HG03039 (cell line): ENCODE data around the gene TMEM121.

Experiments used
- ATAC-seq: cut with Tn5 transposase; IDR thresholded peaks from one replicate; pipeline ENCODE4 v1.9.1; 2021; ENCODE audit warnings: mild to moderate bottlenecking, moderate library complexity; ENCODE audit not compliant: unreplicated experiment

Gene TMEM121

GRCh38 chr14:105525861-105526775, at the start of gene TMEM121:
TMEM121 (plus strand) TSS chr14:105526583; CDS start chr14:105528835, 2,252 bp downstream.
- no peak for ATAC-seq

GRCh38 chr14:105476831-105477659, 49.3 kb upstream of the TMEM121 start:
- ATAC-seq: no peak

GRCh38 chr14:105477660-105478397, 48.6 kb upstream of the TMEM121 start:
- no peak for ATAC-seq

DNA sequence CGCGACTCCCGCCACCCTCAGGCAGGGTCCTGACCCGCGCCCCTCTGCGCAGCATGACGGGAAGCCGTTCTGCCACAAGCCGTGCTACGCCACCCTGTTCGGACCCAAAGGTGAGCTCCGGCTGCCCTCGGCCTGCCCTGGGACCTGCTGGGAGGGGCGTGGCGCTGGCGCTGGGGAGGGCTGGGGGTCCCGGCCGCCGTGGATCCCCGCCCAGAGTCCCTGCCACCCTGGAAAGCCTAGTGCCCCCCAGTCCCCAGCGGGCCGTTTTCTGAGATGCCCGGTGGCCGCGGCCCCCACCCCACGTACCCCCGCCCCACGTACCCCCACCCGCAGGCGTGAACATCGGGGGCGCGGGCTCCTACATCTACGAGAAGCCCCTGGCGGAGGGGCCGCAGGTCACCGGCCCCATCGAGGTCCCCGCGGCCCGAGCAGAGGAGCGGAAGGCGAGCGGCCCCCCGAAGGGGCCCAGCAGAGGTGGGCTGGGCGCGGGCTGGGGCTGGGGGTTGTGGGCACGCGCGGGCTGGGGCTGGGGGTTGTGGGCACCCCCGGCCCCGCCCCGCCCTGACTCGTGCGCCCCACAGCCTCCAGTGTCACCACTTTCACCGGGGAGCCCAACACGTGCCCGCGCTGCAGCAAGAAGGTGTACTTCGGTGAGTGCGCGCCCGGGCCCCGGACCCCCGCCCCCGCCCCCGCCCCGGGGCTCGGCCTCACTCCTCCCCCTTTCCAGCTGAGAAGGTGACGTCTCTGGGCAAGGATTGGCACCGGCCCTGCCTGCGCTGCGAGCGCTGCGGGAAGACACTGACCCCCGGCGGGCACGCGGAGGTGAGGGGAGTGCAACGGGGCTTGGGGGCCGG, 47.8 kb upstream of the TMEM121 start:
- ATAC-seq: no peak

DNA sequence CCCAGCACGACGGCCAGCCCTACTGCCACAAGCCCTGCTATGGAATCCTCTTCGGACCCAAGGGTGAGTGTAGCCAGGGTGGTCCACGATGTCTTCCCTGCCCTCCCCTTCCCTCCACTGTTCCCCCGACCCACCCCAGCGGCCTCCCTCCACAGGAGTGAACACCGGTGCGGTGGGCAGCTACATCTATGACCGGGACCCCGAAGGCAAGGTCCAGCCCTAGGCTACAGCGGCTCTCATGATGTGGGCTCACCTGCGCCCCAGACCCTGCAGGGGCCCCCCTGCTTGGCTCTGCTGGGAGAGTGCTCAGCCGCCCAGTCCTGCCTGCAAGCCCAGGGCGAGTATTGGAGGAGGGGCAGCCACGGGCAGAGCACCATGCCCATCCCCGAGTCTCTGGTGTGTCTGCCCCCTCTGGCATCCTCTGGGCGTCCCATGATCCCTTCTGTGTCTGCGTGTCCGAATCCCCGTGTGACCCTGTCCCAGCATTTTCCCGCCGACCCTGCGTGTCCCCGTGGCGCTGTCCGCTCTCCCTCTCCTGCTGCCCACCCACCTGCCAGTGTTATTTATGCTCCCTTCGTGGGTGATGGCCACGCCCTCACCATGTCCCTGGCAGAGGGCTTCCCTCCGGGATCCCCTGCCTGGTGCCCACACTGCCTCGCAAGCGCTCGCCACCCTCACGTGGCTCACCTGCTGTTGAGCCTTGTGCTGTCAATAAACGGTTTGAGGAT, 46.8 kb upstream of the TMEM121 start:
- ATAC-seq: no peak

DNA sequence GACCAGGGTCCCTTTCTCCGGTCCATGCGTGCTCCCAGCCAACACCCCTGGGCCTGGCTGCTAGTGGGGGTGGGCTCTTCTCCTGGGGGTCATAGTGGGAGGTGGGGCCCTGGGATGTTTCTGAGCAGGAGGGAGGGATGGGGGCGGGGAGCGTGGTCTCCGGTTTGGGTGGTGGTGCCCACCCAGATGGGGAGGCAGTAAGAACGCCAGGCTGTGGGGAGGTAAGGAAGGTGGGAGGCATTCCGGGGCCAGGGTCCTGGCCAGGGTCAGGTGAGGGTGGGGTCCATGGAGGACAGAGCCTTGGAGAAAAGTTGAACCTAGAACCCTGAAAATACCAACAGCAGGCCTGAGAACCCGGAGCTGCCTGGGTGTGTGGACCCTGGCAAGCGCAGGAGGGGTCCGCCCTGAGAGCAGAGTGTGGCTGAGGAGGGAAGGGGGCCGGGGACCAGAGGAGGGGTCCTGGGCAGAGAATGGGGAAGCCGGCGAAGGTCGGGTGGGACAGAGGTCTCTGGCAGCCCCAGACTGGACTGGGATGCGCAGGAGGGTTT, 46.1 kb upstream of the TMEM121 start:
- no peak for ATAC-seq

DNA sequence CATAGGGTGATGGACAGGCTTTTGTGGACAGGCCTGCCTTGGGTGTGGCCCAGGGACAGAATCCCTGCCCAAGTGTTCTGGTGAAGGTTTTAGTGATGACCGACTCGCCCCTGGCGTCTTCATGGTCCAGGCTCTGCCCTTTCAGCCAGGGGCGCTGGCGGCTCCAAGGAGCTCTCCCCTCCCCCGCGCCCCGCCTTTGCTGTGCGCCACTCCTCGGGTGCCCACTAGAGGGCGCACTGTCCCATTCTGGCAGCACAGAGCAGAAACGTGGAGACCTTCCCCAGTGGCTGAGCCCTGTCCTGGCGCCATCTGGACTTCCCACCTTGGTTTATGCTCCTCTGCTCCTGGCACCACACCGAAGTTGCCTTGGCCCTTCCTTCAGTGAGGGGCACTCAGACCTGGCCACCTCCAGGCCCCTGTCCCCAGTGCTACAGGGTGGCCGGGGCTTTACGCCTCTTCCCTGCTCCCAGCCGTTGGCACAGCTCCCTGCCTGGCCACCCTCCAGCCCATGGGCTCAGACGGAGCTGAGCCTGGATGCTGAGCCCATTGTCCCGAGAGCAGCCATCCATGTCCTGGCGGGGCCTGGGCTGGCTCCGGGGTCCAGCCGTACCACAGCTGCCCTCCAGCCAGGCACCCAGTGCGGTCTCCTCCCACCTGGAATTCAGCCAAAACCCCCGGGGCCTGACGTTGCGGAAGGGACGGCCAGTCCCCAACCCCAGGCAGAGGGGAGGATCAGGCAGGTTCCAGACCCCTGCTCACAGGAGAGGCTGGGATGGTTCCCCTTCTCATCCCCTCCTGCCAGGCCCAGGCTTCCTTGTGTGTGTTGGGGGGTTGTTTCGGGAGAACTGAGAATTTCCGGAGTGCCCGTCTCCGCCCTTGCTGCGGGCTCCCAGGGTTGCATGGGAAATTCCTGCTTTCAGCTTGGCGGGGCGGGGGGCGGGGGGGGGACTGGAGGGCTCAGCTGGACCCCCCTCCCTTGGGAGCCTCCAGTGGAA, 45.3 kb upstream of the TMEM121 start:
- peak; percentile 47 for ATAC-seq

- ATAC-seq: no peak
Measured at GRCh38 chr14:105481886-105482457, 44.4 kb upstream of the TMEM121 start.

DNA sequence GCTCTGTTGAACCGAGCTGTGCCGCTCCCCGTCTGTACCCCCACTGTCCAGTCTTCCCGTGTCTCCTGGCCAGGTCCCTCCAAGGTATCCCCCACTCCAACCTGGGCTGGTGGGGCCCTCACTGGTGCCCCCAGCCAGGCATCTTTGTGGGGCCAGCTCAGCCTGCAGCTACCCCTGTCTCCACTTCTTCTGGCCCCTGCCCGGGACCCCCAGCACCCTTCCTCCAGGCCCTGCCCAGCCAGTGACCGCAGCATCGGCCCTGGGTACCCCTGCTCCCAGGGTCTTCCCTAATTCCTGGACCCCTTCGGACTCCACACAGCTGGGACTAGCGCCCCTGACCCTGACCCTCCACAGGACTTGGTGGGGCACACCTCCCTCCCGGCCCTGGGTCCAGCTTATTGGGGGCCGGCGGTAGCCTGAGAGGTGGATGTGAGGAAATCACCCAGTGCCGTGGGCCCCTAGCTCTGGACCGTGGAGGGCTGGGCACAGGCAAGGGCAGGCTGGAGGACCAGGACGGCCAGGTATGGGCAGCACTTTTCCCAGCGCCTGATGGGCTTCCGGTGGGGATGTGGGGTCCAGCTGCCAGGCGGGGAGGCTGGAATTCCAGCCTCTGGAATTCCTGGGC, 43.8 kb upstream of the TMEM121 start:
- no peak for ATAC-seq

- no peak for ATAC-seq
Measured at GRCh38 chr14:105483300-105484068, 42.9 kb upstream of the TMEM121 start.

- ATAC-seq: no peak
Measured at GRCh38 chr14:105484069-105484996, 42.0 kb upstream of the TMEM121 start.

DNA sequence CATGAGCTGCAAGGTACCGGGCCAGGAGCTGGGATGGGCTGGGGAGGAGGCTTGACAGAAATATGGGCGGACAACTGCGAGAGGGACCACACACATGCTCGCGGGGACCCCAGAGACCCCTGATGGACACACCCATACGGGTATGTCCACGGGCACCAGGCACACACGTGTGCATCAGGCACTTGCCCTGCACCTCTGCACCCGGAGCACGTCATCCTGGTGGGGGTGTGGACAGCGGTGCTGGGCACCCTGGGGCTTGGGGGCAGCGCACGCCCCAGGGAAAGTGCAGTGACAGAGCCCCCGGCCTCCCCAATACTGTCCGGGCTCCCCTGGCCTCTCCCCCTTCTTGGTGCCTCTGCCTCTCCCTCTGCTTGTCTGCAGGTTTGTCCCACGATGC, 41.4 kb upstream of the TMEM121 start:
- ATAC-seq: no peak

DNA sequence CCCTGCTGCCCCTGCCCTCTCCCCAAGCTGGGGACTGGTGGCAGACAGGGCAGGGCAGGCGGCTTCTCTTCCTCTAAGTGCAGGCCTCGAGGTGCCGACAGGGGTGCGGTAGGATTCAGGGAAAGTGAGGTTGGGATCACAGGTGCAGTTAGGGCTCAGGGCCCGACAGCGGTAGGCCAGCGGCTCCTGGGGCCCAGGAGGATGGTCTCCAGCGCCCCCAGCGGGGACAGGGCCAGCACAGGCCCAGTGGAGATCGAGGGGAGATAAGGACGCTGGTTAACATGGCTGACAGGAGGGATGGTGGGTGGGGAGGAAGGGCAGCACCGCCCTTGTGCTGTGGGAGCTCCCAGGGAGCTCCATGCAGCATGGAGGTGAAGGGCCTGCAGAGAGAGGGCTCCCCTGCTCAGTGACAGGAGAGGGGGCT, 40.6 kb upstream of the TMEM121 start:
- ATAC-seq: no peak

DNA sequence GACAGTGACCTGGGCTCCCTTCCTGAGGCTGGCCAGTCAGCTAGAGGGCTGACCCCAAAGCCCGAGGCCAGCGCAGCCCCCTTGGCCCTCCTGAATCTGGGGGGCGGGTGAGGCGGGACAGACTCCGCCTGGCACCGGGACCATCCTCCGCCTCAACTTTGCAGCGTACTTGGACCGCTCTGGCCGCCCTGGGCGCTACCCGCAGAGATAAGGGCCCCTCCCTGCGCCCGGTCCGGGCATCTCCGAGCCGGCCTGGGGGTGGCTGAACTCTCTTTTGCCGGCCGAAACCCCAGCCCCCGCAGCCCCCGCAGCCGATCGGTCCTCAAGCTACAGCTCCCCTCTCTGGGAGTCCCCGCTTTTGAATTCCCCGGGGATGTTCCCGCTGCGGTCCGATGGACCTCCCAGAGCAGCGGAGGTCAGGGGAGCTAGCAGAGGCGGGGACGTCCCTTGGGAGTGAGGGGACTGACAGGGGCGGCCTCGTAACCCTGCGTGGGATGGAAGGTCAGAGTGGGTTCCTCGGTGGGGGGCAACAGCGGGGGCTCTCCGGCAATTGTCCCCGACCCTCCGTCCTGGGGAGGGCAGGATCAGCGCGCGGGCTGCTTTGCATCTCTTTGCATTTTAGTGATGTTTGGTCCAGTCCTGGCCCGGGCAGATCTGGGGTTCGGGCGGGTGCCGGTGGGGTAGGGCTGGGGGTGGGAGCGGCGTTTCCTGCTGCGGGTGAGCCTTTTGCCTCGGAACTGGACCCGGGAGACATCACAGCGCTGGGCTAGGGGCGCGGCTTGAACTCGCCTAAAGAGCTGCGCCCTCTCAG, 40.0 kb upstream of the TMEM121 start, which contains the start of gene CRIP1:
Gene CRIP1 (plus strand): TSS at position 724 of the 811 bp plus-strand sequence. CDS start 374 bp downstream, outside the sequence.
- no peak for ATAC-seq
